GM23338 (cell line): ENCODE results near the gene FNDC10. TPM values are rescaled to one million over a fixed set of nuclear protein-coding genes. Genes with fewer than 3 reads are reported as not detected.

Experiments used
- ATAC-seq: fragments of 200-7000 bp; cut with Tn5 transposase; 3 replicates; pipeline ENCODE4 v1.9.1; 2020
- DNase-seq: peaks from one replicate; pipeline ENCODE4 v3.0.0-alpha.2; 2015; ENCODE audit warnings: low spot score
- H2AFZ ChIP-seq: fragments of 200-600 bp; sonication (generic); 2 replicates; pipeline ENCODE4 v1.8.0; 2016; ENCODE audit warnings: antibody characterized with exemption, mild to moderate bottlenecking, moderate library complexity
- H3F3A ChIP-seq: fragments of 200-600 bp; sonication (generic); replicated peaks from 2 replicates; pipeline ENCODE4 v1.8.0; 2017; ENCODE audit warnings: antibody characterized with exemption, mixed run types, low read depth
- H3K27ac ChIP-seq: fragments of 200-600 bp; sonication (generic); 2 replicates; pipeline ENCODE4 v1.6.1; 2016; ENCODE audit warnings: low read depth
- H3K27me3 ChIP-seq: fragments of 200-600 bp; sonication (generic); 2 replicates; pipeline ENCODE4 v1.8.0; 2016; ENCODE audit warnings: mild to moderate bottlenecking, mixed run types, moderate library complexity; ENCODE audit not compliant: insufficient read depth
- H3K36me3 ChIP-seq: fragments of 200-600 bp; sonication (generic); 2 replicates; pipeline ENCODE4 v1.8.0; 2016; ENCODE audit warnings: mild to moderate bottlenecking; ENCODE audit not compliant: insufficient read depth
- H3K4me1 ChIP-seq: fragments of 200-600 bp; sonication (generic); 2 replicates; pipeline ENCODE4 v1.8.0; 2016; ENCODE audit warnings: mild to moderate bottlenecking, moderate library complexity; ENCODE audit not compliant: insufficient read depth
- H3K4me2 ChIP-seq: fragments of 200-600 bp; sonication (generic); 2 replicates; pipeline ENCODE4 v1.7.1; 2017; ENCODE audit warnings: mixed run types
- H3K4me3 ChIP-seq: fragments of 200-600 bp; sonication (generic); 2 replicates; pipeline ENCODE4 v1.6.1; 2016; ENCODE audit warnings: mixed run types
- H3K79me2 ChIP-seq: fragments of 200-600 bp; sonication (generic); replicated peaks from 2 replicates; pipeline ENCODE4 v1.8.0; 2017; ENCODE audit warnings: mild to moderate bottlenecking; ENCODE audit not compliant: insufficient read depth
- H3K9me2 ChIP-seq: fragments of 200-600 bp; sonication (generic); 2 replicates; pipeline ENCODE4 v1.8.0; 2017; ENCODE audit not compliant: insufficient read depth
- H4K20me1 ChIP-seq: fragments of 200-600 bp; sonication (generic); replicated peaks from 2 replicates; pipeline ENCODE4 v1.8.0; 2017; ENCODE audit warnings: mild to moderate bottlenecking; ENCODE audit not compliant: insufficient read depth
- H3K27ac Mint-ChIP-seq: 2 replicates; pipeline ENCODE4 v1.8.0; 2020; ENCODE audit warnings: inconsistent platforms, mild to moderate bottlenecking, moderate library complexity, mixed read lengths
- H3K27me3 Mint-ChIP-seq: 3 replicates; pipeline ENCODE4 v1.8.0; 2022; ENCODE audit warnings: low read depth, mild to moderate bottlenecking, moderate library complexity, mixed read lengths, inconsistent platforms; ENCODE audit not compliant: insufficient read depth, poor library complexity
- H3K36me3 Mint-ChIP-seq: 3 replicates; pipeline ENCODE4 v1.8.0; 2021; ENCODE audit warnings: low read depth, mild to moderate bottlenecking, inconsistent platforms, moderate library complexity, mixed read lengths
- H3K4me1 Mint-ChIP-seq: 3 replicates; pipeline ENCODE4 v1.8.0; 2020; ENCODE audit warnings: mild to moderate bottlenecking, inconsistent platforms, mixed read lengths
- H3K4me3 Mint-ChIP-seq: 3 replicates; pipeline ENCODE4 v1.8.0; 2021; ENCODE audit warnings: moderate library complexity, mild to moderate bottlenecking, inconsistent platforms, mixed read lengths
- H3K9me3 Mint-ChIP-seq: 3 replicates; pipeline ENCODE4 v1.8.0; 2020; ENCODE audit warnings: moderate library complexity, mild to moderate bottlenecking, inconsistent platforms, mixed read lengths
- CTCF ChIP-seq, 2 experiments: fragments of 200-600 bp in 1 of 2; sonication (generic) in 1 of 2; conservative IDR thresholded peaks; 2 replicates each; pipeline versions ENCODE4 v1.5.1 to v1.6.1; 2016 to 2017; ENCODE audit warnings: antibody characterized with exemption in 2 of 2, low read depth in 2 of 2, mild to moderate bottlenecking in 2 of 2, moderate library complexity in 1 of 2
- EZH2phosphoT487 ChIP-seq: fragments of 200-600 bp; sonication (generic); IDR thresholded peaks from one replicate; pipeline ENCODE4 v1.8.1; 2018; ENCODE audit warnings: antibody characterized with exemption; ENCODE audit not compliant: unreplicated experiment
- NANOG ChIP-seq: IDR thresholded peaks from 2 replicates; pipeline ENCODE4 v1.6.1; 2016; ENCODE audit warnings: antibody characterized with exemption, borderline replicate concordance
- STAT1 ChIP-seq: IDR thresholded peaks from one replicate; pipeline ENCODE4 v1.6.1; 2016; ENCODE audit warnings: antibody characterized with exemption; ENCODE audit not compliant: unreplicated experiment
- ZNF114 ChIP-seq: fragments of 250-450 bp; sonication (Bioruptor Pico); IDR thresholded peaks from 2 replicates; pipeline ENCODE4 v1.5.0; 2020; ENCODE audit warnings: mild to moderate bottlenecking, moderate library complexity
- ZNF462 ChIP-seq: fragments of 250-450 bp; sonication (Bioruptor Pico); IDR thresholded peaks from 2 replicates; pipeline ENCODE4 v1.5.0; 2020; ENCODE audit warnings: mild to moderate bottlenecking, moderate library complexity
- polyA plus RNA-seq: library from polyadenylated mRNA; unstranded; fragments of >200 nt; fragmentation: Nextera tagmentation; extraction: Ambion mirVana; gene quantifications from 2 replicates; pipeline ENCODE4 v1.2.1, GENCODE V29; 2016
- total RNA-seq: library from RNA; depleted of rRNA; stranded (reverse); fragments of >200 nt; shearing (Covaris generic); gene quantifications from 2 replicates; pipeline ENCODE4 v1.2.3, GENCODE V29; 2014
- TF ChIP-seq, protein P1 (sequence below): IDR thresholded peaks from one replicate; pipeline ENCODE4 v1.6.1; 2018; ENCODE audit warnings: antibody characterized with exemption; ENCODE audit not compliant: unreplicated experiment
- TF ChIP-seq, protein P2 (sequence below): IDR thresholded peaks from 2 replicates; pipeline ENCODE4 v1.6.1; 2016; ENCODE audit warnings: antibody characterized with exemption

FNDC10 gene
- total and polyA plus RNA-seq, 2 experiments from 2014 or later = 7.7 to 15.1 TPM

DNA sequence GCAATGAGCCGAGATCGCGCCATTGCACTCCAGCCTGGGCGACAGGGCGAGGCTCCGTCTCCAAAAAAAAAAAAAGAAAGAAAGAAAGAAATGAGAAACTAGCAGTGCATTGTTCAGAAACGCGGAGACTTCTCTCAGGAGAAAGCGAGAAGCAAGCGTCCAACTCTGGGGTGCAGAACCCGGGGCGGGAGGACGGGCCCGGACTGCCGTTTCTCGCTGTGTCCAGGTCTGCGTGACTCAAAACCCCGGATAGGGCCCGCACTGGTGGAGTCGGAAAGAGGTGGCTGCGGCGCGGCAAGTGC is 15.0 kb upstream of the FNDC10 start (continued):
- TF ChIP-seq NANOG (no peak), STAT1 (no peak), CTCF (conservative IDR thresholded peaks at IDR 0.05; ENCODE audit: low read depth in 2 of 2) (no peak), ZNF114 (CRISPR knock-in tag) (no peak)
- TF ChIP-seq, protein P1, sequence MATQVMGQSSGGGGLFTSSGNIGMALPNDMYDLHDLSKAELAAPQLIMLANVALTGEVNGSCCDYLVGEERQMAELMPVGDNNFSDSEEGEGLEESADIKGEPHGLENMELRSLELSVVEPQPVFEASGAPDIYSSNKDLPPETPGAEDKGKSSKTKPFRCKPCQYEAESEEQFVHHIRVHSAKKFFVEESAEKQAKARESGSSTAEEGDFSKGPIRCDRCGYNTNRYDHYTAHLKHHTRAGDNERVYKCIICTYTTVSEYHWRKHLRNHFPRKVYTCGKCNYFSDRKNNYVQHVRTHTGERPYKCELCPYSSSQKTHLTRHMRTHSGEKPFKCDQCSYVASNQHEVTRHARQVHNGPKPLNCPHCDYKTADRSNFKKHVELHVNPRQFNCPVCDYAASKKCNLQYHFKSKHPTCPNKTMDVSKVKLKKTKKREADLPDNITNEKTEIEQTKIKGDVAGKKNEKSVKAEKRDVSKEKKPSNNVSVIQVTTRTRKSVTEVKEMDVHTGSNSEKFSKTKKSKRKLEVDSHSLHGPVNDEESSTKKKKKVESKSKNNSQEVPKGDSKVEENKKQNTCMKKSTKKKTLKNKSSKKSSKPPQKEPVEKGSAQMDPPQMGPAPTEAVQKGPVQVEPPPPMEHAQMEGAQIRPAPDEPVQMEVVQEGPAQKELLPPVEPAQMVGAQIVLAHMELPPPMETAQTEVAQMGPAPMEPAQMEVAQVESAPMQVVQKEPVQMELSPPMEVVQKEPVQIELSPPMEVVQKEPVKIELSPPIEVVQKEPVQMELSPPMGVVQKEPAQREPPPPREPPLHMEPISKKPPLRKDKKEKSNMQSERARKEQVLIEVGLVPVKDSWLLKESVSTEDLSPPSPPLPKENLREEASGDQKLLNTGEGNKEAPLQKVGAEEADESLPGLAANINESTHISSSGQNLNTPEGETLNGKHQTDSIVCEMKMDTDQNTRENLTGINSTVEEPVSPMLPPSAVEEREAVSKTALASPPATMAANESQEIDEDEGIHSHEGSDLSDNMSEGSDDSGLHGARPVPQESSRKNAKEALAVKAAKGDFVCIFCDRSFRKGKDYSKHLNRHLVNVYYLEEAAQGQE = no peak

DNA sequence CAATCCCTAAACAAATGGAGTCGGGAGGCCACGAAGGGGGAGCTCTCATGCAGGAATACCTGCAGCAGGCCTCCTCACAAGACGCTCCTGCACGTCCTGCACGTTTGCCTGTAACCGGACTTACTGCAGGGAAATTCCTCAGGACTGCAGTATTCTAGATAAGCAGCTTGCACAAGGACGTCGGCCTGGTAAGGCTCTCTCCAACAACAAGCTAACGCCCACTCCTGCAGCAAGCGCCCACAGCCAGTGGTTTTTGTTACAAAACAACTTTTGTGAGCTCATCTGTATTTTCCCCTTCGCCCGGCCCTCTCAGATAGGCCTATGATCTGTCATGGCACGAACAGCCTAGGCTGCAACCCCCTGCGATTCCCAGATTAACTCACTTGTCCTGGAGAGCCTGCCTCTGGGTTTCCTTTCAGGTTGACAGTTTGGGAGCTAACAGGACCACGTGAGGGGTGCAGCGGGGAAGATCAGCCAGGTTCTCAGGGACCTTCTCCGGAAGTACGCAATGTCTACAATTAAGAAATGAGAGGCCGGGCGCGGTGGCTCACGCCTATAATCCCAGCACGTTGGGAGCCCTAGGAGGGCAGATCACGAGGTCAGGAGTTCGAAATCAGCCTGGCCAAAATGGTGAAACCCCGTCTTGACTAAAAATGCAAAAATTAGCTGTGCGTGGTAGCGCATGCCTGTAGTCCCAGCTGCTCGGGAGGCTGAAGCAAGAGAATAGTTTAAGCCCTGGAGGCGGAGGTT is 14.4 kb upstream of the FNDC10 start:
- peaks cover 16% of the 10 kb centered on the region; the same call in 1 of the 2 replicates for H3K79me2 ChIP-seq
- H3F3A ChIP-seq = peaks cover 11% of the 10 kb centered on the region; the same call in 1 of the 2 replicates
- peaks cover 6% of the 10 kb centered on the region; the same call in 1 of the 2 replicates for H3K4me1 ChIP-seq
- H3K4me2 ChIP-seq = peak overlapping the region; percentile 90
- H3K27ac ChIP-seq = peak overlapping the region; percentile 72; the same call in 1 of the 2 replicates
- H3K36me3 ChIP-seq = no peaks in the 10 kb centered on the region
- Mint-ChIP-seq H3K27me3 (peaks cover 14% of the 10 kb centered on the region), H3K27ac (peak overlapping the region; percentile 91), H3K4me1 (peaks cover 19% of the 10 kb centered on the region), H3K9me3 (no peaks in the 10 kb centered on the region), H3K36me3 (peaks cover 2% of the 10 kb centered on the region; the same call in 2 of the 3 replicates), H3K4me3 (peak overlapping the region; percentile 95)
- peak overlapping the region; percentile 96 for H3K4me3 ChIP-seq
- no peak for ATAC-seq
- no peaks in the 10 kb centered on the region for H3K27me3 ChIP-seq
- H2AFZ ChIP-seq = 0 out of 2 replicates have a peak overlapping the region, but pooled peaks have one; percentile 77
- no peaks in the 10 kb centered on the region for H3K9me2 ChIP-seq
- peaks cover 11% of the 10 kb centered on the region for H4K20me1 ChIP-seq
- DNase-seq = no peak
- TF ChIP-seq CTCF (conservative IDR thresholded peaks at IDR 0.05; ENCODE audit: low read depth in 2 of 2) (no peak), ZNF462 (CRISPR knock-in tag) (no peak), STAT1 (no peak), EZH2phosphoT487 (no peak), ZNF114 (CRISPR knock-in tag) (no peak), NANOG (no peak)
- TF ChIP-seq, protein P2, sequence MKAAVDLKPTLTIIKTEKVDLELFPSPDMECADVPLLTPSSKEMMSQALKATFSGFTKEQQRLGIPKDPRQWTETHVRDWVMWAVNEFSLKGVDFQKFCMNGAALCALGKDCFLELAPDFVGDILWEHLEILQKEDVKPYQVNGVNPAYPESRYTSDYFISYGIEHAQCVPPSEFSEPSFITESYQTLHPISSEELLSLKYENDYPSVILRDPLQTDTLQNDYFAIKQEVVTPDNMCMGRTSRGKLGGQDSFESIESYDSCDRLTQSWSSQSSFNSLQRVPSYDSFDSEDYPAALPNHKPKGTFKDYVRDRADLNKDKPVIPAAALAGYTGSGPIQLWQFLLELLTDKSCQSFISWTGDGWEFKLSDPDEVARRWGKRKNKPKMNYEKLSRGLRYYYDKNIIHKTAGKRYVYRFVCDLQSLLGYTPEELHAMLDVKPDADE = no peak
